HT1080 (cell line): ENCODE data around the gene DCDC2. TPM values are rescaled to one million over a fixed set of nuclear protein-coding genes. Genes with fewer than 3 reads are reported as not detected.
A peak's percentile ranks its signal among the peaks of the same experiment; 100 is the strongest.
"Not testable (repeated sequence)": the region's sequence is repeated elsewhere in the genome, so short reads cannot be mapped to it uniquely, and the experiment has no call there.

ENCODE experiments used
- DNase-seq: peaks from one replicate; pipeline ENCODE4 v3.0.0-alpha.2; 2015; ENCODE audit warnings: low read depth
- total RNA-seq: library from RNA; depleted of rRNA; stranded (reverse); fragments of >200 nt; shearing (Covaris generic); gene quantifications from 2 replicates; pipeline ENCODE4 v1.2.3, GENCODE V29; 2014

Gene DCDC2
- total RNA-seq, 1 experiment from 2014 or later, result 0.27 TPM

DNA sequence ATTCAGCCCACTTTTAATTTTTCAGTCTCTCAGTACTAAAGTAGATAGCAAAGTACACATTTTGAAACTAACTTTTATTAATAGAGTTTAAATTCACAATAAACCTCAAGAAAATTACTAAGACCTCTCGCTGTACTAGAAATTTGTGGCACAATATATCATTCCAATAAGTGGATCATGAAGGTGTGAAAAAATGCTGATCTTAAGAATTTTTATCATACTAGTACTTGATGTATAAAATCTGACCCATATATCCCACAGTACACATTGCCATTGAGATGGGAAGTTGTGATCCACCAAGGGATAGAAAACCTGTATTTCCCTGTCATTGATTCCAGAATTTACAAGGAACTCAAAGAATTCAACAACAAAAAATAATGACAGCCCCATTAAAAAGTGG, 85.7 kb downstream of the DCDC2 start:
- DNase-seq, result no peak

DNA sequence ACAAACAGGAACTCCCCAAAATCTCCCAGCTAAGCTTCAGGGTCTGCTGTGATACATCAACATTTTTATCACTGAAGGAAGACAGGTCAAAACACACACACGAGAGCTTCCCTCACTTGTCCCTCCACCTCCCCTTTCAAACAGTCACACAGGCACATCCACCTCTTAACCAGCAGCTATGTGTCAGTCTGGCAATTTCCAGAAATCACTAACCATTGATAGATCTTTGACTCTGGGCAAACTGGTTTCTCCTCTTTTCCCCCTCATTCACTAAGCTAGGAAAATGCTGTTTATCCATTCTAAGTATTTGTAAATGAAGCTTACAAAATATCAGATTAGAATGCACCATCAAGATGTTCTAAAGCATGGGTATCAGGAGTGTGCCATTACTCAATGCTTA, 87.8 kb downstream of the DCDC2 start:
- no peak for DNase-seq

DNA sequence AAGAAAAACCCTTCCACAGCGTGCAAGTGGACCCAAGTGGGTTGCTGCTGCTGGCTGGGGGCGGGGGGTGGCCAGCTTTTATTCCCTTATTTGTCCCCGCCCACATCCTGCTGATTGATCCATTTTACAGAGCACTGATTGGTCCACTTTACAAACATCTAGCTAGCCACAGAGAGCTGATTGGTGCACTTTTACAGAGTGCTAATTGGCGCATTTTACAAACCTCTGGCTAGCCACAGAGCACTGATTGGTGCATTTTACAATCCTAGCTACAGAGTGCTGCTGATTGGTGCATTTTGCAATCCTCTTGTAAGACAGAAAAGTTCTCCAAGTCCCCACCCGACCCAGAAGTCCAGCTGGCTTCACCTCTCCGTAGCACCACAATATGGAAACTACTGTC, 99.6 kb downstream of the DCDC2 start:
- DNase-seq, result not testable (repeated sequence)

DNA sequence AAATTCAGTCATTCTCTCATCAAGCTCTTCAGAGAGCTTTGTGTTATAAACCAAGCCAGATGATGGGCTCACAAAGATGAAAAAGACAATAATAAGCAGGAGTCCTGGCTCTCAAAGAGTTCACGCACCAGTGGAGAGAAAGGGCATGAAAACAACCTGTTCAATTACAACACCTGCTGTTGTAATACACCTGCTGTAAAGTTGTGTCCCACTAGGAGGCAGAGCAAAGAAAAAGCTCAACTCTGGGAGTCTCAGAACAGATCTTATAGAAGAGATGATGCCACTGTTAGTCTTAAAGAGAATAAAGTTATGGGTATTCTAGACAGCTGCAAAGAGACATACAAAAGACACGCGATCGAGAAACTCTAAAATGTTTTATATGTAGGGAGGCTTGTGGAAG, 100.6 kb downstream of the DCDC2 start:
- DNase-seq, result no peak

DNA sequence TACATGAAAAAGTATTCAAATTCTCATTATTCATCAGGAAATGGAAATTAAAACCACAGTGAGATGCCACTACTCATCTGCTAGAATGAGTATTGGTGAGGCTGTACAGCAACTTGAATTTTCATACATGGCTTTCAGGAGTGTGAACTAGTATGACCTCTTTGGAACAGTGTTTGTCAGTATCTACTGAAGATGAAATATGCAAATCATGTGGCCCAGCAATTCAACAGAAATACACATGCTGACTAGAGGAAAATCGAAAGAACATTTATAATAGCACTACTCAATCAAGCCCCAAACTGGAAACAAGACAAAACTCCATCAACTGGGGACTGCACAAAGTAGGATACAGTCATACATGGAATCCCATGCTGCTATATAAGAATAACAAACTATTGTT, 102.2 kb downstream of the DCDC2 start:
- DNase-seq, result no peak

DNA sequence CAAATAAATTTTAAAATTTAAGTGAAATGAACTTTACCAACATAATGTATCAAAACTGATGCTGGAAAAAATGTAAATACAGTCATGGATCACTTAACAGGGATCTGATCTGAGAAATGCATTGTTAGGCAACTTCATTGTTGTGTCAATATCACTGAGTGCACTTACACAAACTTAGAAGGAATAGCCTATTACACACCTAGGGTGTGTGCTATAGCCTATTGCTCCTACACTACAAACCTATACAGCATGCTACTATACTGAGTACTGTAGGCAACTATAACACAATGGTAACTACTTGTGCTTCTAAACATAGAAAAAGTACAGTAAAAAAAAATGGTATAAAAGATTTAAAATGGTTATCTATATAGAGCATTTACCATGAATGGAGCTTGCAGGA, 104.5 kb downstream of the DCDC2 start:
- no peak for DNase-seq

DNA sequence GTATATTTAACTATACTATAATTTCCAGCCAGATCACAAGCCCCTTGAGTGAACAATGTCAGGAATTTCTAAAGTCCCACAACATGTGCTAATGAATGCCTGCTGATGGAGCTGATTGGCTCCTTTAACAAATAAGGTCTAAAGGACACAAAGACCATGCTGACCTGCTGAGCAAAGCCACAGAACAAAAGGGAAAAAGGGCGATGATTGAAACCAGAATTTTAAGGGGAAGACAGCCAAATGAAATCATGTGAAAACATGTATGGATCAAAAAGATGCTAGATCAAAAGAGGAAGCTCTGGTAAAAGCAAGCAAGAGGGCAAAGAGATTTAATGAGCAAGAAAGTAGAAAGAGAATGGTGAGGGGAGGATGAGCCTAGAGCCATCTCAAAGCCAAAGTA, 105.6 kb downstream of the DCDC2 start:
- no peak for DNase-seq

DNA sequence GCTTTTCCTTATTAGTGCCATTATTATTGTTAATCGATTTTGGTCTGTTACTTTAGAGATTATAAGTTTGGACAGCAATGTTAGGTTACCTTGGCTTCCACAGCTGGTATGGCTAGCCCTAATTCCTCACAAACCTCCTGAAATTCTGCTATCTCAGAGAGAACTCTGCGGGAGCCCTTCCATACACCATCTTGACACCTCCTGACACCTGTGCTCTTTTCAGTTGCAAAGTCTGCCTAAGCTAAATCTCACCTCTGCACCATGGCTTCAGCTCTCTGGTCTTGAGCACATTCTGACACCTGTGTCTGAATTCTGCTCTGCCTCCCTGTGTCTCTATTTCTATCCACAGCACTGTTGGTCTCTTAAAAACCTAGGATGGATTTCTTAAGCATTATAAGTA, 106.5 kb downstream of the DCDC2 start:
- DNase-seq, result no peak

DNA sequence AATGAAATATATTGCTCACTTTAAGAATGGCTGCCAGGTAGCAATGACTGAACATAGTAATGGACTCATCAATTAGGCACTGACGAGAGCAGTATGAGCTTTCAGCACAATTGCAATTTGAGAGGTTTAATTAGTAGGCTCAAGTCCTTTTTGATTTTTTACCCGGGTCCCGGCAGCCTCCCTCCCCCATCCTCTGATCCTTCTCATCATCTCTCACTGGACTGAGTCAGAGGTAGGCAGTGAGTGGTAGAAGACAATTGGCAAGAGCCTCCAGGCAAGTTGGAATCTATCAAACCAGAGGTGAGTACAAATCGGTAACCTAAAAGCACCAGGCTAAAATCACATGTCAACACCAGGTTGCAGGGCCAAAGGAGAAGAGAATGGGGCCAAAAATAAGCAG, 107.9 kb downstream of the DCDC2 start:
- no peak for DNase-seq

DNA sequence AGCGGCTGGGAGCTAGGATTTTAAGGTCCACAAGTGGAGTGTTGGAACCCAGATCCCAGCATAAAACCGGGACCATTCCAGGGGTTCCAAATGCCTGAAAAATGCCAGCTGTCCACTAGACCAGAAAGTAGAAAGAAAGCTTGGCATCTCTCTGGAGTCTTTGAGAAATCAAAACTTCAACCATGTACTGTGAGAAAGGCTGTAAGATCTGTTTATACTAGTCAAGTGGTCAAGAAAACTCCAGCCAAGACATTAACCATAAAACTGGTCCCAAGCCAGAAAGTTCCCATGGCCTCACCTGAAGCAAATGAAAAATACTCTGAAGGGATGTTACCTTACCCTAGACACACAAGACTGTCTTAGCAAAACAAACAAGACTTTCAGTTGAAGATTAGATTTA, 112.6 kb downstream of the DCDC2 start:
- no peak for DNase-seq

DNA sequence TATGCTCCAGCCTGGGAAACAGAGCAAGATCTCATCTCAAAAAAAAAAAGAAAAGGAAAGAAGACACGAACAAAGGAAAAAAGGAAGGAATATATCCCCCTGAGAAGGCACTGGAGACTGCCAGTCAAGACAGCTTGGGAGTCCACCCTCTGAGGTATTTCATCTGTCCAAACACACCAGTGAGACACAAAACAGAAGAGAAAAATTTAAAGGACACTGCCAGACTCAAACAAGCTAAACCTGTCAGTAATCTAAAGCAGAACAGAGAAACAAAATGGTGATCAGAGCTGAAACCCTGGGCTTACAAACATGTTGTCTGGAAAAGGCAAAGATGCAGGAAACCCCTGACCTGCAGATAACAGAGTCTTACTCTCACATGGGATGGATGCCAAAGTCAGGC, 114.9 kb downstream of the DCDC2 start:
- no peak for DNase-seq

DNA sequence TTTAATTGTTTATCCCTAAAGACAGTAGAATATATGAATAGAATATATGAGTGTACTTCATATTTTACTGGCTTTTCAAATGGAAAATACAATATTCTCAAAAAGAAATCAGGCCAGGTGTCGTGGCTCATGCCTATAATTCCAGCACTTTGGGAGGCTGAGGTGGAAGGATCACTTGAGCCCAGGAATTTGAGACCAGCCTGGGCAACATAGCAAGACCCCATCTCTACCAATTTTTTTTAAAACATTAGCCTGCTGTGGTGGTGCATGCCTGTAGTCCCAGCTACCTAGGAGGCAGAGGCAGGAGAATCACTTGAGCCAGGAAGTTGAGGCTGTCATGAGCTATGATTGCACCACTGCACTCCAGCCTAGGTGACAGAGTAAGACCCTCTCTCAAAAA, 116.1 kb downstream of the DCDC2 start:
- DNase-seq, result not testable (repeated sequence)

DNA sequence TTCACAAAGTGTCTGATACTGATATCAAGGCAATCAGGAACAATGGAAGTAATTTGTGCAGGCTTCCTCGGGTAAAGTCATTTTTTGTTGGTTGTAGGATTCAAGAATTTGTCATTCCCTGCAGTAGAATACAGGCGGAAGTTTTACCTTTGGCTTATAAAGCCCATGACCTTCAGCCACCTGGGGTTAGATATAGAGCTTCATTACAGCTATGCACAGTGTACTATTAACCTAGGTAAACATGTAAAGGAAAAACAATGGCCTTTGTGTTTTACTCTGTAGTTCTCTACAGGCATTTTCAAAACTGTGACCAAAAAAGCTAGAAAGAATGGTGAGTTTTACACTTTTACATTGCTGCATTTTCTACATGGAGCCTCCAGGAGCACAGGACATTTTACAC, 116.9 kb downstream of the DCDC2 start:
- no peak for DNase-seq

DNA sequence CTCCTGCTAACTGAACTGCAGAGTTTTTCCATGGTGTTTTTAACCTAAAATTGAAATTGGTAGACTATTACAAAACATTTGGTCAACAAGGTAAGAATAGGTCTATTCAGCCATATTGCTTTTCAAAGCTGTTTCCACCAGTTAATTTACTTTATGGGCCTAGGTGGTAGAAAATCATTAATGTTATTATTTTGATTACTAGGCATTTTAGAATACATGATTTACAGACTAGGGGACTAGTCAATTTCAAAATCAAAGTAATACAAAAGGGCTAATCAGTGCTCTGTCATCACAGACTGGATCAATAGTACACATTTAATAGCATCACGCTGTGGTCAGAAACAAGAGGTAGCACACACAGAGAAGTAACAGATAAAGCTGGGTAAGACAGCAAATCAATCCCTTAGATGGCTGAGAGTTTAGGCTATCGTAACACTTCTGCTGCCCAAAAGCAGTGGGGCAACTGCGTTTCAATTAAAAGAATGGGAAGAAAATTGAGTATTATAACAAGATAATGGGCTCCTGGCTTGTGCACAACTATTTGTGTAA, 117.4 kb downstream of the DCDC2 start:
- DNase-seq, result no peak

DNA sequence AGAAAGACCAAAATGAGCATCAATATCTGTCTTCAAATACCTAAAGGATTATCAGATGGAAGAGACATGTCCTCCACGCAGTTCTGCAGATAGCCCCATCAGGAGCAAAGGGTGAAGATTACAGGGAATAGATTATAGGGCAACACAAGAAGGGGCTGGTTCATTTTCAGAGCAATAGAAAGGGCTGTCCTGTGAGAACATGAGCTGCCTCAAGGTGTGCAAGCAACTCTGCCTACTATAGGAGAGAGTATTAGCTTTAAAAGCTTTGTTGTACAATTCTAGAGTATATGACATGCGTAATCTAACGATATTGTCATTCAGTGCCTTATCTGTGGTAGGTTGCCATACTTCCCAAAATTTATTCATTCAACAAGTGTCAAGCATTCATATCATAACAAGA, 119.2 kb downstream of the DCDC2 start:
- no peak for DNase-seq

DNA sequence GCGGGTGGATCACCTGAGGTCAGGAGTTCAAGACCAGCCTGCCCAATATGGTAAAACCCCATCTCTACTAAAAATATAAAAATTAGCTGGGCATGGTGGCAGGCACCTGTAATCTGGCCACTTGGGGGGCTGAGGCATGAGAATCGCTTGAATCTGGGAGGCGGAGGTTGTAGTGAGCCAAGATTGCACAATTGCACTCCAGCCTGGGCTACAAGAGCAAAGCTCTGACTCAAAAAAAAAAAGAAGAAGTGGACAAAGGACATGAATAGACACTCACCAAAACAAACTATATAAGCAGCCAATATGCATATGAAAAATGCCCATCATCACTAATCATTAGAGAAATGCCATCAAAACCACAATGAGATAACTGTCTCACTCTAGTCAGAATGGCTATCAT, 121.1 kb downstream of the DCDC2 start:
- not testable (repeated sequence) for DNase-seq

DNA sequence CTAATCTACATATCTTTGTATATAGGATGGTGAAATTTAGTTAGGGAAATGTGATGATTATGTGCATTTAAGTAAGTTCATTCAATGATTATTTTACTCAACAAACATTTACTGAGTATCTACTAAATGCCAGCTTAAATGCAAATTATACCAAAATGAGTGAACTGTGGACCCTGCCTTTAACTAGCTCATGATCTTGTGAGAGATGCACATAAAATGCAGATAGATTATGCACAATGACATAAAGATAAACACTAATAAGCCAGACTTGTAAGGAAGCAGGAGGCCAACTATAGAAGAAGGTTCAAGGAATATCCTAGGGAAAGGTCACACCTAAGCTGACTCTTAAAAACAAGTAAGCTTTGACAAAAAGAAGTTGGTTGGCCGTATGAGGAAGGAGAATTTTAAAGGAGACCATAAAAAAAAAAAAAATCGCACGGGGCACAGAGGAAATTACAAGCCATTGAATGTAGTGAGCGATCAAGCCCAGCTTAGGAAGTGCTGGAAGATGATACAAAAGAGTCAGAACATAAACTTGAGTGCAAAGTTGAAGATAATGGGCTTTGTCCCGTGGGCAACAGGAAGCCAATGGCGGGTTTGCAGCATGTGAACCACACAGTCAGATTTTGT, 123.9 kb downstream of the DCDC2 start:
- no peak for DNase-seq

DNA sequence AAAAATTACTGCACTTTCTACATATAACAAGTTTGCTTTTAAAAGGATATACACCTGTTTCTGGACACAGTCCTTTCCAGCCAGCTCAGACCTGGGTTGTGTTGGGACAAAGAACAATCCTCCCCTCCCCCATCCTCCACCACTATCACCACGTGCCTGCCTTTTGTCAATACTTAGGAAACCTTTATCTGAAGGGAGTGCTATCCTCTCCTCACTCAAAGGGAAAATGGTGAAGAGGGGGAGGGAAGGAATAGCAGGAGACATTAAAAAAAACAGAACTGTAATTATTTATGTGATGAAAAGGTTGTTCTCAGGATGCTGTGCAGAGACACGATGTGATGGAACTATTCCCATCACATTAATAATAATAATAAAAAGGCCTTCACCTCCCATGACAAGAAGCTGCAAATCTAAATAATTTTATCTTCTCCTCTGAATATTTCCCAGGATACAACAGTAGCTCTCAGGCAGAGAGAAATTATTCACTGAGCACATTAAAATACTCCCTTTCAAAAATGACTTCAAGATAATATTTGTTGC, 126.4 kb downstream of the DCDC2 start:
- no peak for DNase-seq

DNA sequence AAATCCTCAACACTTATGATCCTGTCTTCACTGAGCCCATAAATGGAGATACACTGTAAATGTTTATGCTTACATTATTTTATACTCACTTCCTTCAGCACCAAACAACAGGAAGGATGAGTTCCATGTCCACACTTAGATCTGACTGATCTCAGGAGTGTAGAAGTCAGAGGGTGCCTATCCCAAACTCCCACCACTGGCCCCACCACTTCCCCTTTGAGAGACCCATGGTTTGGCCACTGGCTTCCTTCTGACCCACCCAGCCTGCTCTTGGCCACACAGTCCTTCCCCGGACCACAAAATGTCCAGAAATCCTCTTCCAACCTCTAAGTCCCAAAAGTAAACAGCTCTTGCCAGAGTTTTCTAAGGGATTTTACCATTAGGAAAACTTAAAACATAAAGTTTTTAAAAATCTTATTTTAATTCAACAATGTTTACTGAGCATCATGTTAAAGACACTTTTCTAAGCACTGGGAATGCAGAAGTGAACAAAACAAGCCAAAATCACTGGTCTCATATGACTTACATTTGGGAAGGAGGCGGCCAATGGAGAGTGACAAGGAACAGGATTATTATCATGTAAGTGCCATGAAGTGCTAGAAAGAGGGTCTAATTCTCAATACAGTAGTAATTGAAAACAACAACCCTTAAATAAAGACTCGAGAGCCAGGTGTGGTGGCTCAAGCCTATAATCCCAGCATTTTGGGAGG, 128.0 kb downstream of the DCDC2 start:
- DNase-seq, result no peak

DNA sequence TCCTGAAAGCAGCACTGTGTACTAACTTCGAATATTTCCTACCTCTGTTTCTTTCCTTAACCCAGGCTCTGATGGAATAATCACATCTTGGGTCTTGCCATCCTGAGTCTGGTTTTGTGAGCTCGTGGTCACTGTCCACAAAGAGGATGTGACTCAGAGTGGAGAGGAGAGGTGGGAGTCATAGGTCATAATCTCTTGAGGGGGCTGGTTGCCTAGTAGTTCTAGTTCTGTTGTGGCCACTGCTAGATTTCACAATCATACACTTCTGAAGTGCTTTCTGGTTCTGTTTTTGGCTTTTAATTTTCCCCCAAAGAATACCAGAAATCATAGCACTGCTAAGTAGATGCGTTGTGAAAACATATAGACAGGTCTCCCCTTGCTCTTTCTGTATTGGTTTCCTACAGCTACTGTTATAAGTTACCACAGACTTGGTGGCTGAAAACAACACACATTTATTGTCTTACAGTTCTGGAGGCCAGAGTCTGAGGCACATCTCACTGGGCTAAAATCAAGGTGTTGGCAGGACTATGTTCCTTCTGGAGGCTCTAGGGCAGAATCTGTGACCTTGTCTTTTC, 129.1 kb downstream of the DCDC2 start:
- peak; percentile 66 for DNase-seq

DNA sequence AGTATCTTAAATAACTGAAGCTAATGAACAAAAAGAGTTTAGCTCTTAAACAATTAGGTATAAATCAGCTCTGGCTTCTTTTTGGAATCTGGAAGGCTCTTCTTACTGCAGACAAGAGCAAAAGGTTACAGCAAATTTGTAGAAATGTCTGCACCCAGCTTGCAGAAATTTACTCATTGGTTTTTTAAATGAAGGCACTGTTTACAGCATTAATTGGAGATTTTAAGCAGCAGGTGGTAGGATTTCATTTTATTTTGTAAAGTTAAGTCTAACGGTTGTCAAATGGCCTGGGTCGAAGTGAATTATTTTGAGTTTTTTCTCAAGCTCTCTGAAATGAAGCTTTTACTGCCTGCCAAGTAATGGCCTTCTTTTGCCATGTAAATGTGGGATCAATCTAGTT, 129.7 kb downstream of the DCDC2 start:
- no peak for DNase-seq

DNA sequence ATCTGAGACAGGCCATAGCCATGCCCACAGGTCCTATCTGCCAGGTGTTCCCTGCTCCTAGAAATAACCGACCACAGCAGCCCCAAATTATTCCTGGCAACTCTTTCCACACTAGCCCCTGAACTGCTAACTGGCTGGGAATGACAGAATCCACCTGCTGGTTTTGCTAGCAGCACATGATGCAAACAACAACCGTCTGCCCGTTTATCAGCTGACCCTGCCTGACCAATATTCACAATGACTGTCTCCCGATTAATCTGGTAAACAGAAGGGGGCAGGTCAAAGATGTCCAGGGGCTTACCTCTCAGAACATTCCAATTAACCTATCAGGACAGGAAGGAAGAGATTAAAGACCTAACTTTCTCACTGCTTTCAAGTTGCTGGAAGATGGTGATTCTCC, 130.3 kb downstream of the DCDC2 start:
- DNase-seq, result no peak

DNA sequence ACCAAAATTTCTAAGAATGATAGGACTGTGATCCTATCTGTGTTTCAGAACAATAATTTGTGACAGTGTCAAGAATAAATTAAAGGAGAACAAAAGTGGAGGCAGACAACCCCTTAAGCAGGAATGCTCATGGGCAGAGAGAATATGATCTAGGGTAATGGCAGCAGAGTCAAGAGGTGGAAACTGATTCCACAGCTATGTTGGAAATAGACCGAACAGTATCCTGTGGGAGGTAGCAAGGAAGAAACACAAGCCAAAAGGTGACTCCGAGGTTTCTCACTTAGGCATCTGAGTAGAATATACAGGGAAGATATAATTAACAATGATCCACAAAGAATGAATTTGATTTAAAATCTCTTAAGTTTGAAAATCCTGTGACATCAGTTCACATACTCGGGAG, 131.3 kb downstream of the DCDC2 start:
- DNase-seq, result no peak
